Measurements from ENCODE around the gene OSBPL6.

GRCh38 chr2:178397002-178397605 is 202.8 kb downstream of the OSBPL6 start:
- TF ChIP-seq CTCF (conservative IDR thresholded peaks at IDR 0.05 in 1 of 2, IDR thresholded peaks at IDR 0.05 in 1 of 2; ENCODE audit: extremely low read depth in 1 of 2, insufficient read depth in 1 of 2, low read depth in 1 of 2, low read length in 2 of 2) (peak; percentile 54 to 72), EZH2 (IDR thresholded peaks at IDR 0.05; ENCODE audit: borderline replicate concordance, low read length) (no peak)
